GM23338 (cell line): Measurements from ENCODE around the gene ANP32E. TPM values are rescaled to one million over a fixed set of nuclear protein-coding genes. Genes with fewer than 3 reads are reported as not detected.
A peak's percentile ranks its signal among the peaks of the same experiment; 100 is the strongest.

Experiments used
- ATAC-seq: fragments of 200-7000 bp; cut with Tn5 transposase; 3 replicates; pipeline ENCODE4 v1.9.1; 2020
- DNase-seq: peaks from one replicate; pipeline ENCODE4 v3.0.0-alpha.2; 2015; ENCODE audit warnings: low spot score
- H2AFZ ChIP-seq: fragments of 200-600 bp; sonication (generic); 2 replicates; pipeline ENCODE4 v1.8.0; 2016; ENCODE audit warnings: antibody characterized with exemption, mild to moderate bottlenecking, moderate library complexity
- H3F3A ChIP-seq: fragments of 200-600 bp; sonication (generic); replicated peaks from 2 replicates; pipeline ENCODE4 v1.8.0; 2017; ENCODE audit warnings: antibody characterized with exemption, mixed run types, low read depth
- H3K27ac ChIP-seq: fragments of 200-600 bp; sonication (generic); 2 replicates; pipeline ENCODE4 v1.6.1; 2016; ENCODE audit warnings: low read depth
- H3K27me3 ChIP-seq: fragments of 200-600 bp; sonication (generic); 2 replicates; pipeline ENCODE4 v1.8.0; 2016; ENCODE audit warnings: mild to moderate bottlenecking, mixed run types, moderate library complexity; ENCODE audit not compliant: insufficient read depth
- H3K36me3 ChIP-seq: fragments of 200-600 bp; sonication (generic); 2 replicates; pipeline ENCODE4 v1.8.0; 2016; ENCODE audit warnings: mild to moderate bottlenecking; ENCODE audit not compliant: insufficient read depth
- H3K4me1 ChIP-seq: fragments of 200-600 bp; sonication (generic); 2 replicates; pipeline ENCODE4 v1.8.0; 2016; ENCODE audit warnings: mild to moderate bottlenecking, moderate library complexity; ENCODE audit not compliant: insufficient read depth
- H3K4me2 ChIP-seq: fragments of 200-600 bp; sonication (generic); 2 replicates; pipeline ENCODE4 v1.7.1; 2017; ENCODE audit warnings: mixed run types
- H3K4me3 ChIP-seq: fragments of 200-600 bp; sonication (generic); 2 replicates; pipeline ENCODE4 v1.6.1; 2016; ENCODE audit warnings: mixed run types
- H3K79me2 ChIP-seq: fragments of 200-600 bp; sonication (generic); replicated peaks from 2 replicates; pipeline ENCODE4 v1.8.0; 2017; ENCODE audit warnings: mild to moderate bottlenecking; ENCODE audit not compliant: insufficient read depth
- H3K9me2 ChIP-seq: fragments of 200-600 bp; sonication (generic); 2 replicates; pipeline ENCODE4 v1.8.0; 2017; ENCODE audit not compliant: insufficient read depth
- H4K20me1 ChIP-seq: fragments of 200-600 bp; sonication (generic); replicated peaks from 2 replicates; pipeline ENCODE4 v1.8.0; 2017; ENCODE audit warnings: mild to moderate bottlenecking; ENCODE audit not compliant: insufficient read depth
- H3K27ac Mint-ChIP-seq: 2 replicates; pipeline ENCODE4 v1.8.0; 2020; ENCODE audit warnings: inconsistent platforms, mild to moderate bottlenecking, moderate library complexity, mixed read lengths
- H3K27me3 Mint-ChIP-seq: 3 replicates; pipeline ENCODE4 v1.8.0; 2022; ENCODE audit warnings: low read depth, mild to moderate bottlenecking, moderate library complexity, mixed read lengths, inconsistent platforms; ENCODE audit not compliant: insufficient read depth, poor library complexity
- H3K36me3 Mint-ChIP-seq: 3 replicates; pipeline ENCODE4 v1.8.0; 2021; ENCODE audit warnings: low read depth, mild to moderate bottlenecking, inconsistent platforms, moderate library complexity, mixed read lengths
- H3K4me1 Mint-ChIP-seq: 3 replicates; pipeline ENCODE4 v1.8.0; 2020; ENCODE audit warnings: mild to moderate bottlenecking, inconsistent platforms, mixed read lengths
- H3K4me3 Mint-ChIP-seq: 3 replicates; pipeline ENCODE4 v1.8.0; 2021; ENCODE audit warnings: moderate library complexity, mild to moderate bottlenecking, inconsistent platforms, mixed read lengths
- H3K9me3 Mint-ChIP-seq: 3 replicates; pipeline ENCODE4 v1.8.0; 2020; ENCODE audit warnings: moderate library complexity, mild to moderate bottlenecking, inconsistent platforms, mixed read lengths
- CREB1 ChIP-seq: fragments of 250-450 bp; sonication (Bioruptor Pico); IDR thresholded peaks from 2 replicates; pipeline ENCODE4 v1.5.0; 2020; ENCODE audit warnings: low read depth, mild to moderate bottlenecking, moderate library complexity
- EZH2phosphoT487 ChIP-seq: fragments of 200-600 bp; sonication (generic); IDR thresholded peaks from one replicate; pipeline ENCODE4 v1.8.1; 2018; ENCODE audit warnings: antibody characterized with exemption; ENCODE audit not compliant: unreplicated experiment
- POLR2AphosphoS5 ChIP-seq: IDR thresholded peaks from 2 replicates; pipeline ENCODE4 v1.6.1; 2016; ENCODE audit warnings: antibody characterized with exemption, low read depth
- ZNF331 ChIP-seq: fragments of 250-450 bp; sonication (Bioruptor Pico); IDR thresholded peaks from 2 replicates; pipeline ENCODE4 v1.5.0; 2020; ENCODE audit warnings: low read depth, mild to moderate bottlenecking, moderate library complexity
- polyA plus RNA-seq: library from polyadenylated mRNA; unstranded; fragments of >200 nt; fragmentation: Nextera tagmentation; extraction: Ambion mirVana; gene quantifications from 2 replicates; pipeline ENCODE4 v1.2.1, GENCODE V29; 2016
- total RNA-seq: library from RNA; depleted of rRNA; stranded (reverse); fragments of >200 nt; shearing (Covaris generic); gene quantifications from 2 replicates; pipeline ENCODE4 v1.2.3, GENCODE V29; 2014
- TF ChIP-seq, protein P1 (sequence below): fragments of 250-450 bp; sonication (Bioruptor Pico); IDR thresholded peaks from 2 replicates; pipeline ENCODE4 v1.5.0; 2020; ENCODE audit warnings: mild to moderate bottlenecking, moderate library complexity
- TF ChIP-seq, protein P2 (sequence below), 2 experiments: fragments of 200-600 bp in 1 of 2; sonication (generic) in 1 of 2; conservative IDR thresholded peaks; 2 replicates each; pipeline versions ENCODE4 v1.5.1 to v1.6.1; 2016 to 2017; ENCODE audit warnings: antibody characterized with exemption in 2 of 2, low read depth in 2 of 2, mild to moderate bottlenecking in 2 of 2, moderate library complexity in 1 of 2

The ANP32E gene
- total and polyA plus RNA-seq, 2 experiments from 2014 or later = 88.6 to 257 TPM

DNA sequence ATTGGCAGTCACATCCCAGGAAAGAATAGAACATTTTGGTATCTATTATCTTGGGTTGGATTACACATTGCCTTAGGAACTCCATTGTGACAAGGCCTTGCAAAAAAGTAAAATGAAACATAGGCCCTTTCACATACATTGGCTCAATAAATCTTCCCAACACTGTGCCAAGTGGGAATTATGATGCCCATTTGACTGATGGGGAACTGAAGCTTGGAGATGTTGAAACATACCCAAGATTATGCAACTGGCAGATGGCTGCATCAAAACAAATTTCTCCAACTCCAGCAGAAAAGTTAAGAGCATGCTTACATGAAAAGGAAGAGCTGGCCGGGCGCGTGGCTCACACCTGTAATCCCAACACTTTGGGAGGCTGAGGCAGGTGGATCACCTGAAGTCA lies 59.3 kb downstream of the ANP32E start:
- no peaks in the 10 kb centered on the region for H3K36me3 ChIP-seq
- no peak overlapping the region for H3K4me3 Mint-ChIP-seq
- no peak for TF ChIP-seq POLR2AphosphoS5
- no peak for TF ChIP-seq EZH2phosphoT487
- TF ChIP-seq, protein P1, sequence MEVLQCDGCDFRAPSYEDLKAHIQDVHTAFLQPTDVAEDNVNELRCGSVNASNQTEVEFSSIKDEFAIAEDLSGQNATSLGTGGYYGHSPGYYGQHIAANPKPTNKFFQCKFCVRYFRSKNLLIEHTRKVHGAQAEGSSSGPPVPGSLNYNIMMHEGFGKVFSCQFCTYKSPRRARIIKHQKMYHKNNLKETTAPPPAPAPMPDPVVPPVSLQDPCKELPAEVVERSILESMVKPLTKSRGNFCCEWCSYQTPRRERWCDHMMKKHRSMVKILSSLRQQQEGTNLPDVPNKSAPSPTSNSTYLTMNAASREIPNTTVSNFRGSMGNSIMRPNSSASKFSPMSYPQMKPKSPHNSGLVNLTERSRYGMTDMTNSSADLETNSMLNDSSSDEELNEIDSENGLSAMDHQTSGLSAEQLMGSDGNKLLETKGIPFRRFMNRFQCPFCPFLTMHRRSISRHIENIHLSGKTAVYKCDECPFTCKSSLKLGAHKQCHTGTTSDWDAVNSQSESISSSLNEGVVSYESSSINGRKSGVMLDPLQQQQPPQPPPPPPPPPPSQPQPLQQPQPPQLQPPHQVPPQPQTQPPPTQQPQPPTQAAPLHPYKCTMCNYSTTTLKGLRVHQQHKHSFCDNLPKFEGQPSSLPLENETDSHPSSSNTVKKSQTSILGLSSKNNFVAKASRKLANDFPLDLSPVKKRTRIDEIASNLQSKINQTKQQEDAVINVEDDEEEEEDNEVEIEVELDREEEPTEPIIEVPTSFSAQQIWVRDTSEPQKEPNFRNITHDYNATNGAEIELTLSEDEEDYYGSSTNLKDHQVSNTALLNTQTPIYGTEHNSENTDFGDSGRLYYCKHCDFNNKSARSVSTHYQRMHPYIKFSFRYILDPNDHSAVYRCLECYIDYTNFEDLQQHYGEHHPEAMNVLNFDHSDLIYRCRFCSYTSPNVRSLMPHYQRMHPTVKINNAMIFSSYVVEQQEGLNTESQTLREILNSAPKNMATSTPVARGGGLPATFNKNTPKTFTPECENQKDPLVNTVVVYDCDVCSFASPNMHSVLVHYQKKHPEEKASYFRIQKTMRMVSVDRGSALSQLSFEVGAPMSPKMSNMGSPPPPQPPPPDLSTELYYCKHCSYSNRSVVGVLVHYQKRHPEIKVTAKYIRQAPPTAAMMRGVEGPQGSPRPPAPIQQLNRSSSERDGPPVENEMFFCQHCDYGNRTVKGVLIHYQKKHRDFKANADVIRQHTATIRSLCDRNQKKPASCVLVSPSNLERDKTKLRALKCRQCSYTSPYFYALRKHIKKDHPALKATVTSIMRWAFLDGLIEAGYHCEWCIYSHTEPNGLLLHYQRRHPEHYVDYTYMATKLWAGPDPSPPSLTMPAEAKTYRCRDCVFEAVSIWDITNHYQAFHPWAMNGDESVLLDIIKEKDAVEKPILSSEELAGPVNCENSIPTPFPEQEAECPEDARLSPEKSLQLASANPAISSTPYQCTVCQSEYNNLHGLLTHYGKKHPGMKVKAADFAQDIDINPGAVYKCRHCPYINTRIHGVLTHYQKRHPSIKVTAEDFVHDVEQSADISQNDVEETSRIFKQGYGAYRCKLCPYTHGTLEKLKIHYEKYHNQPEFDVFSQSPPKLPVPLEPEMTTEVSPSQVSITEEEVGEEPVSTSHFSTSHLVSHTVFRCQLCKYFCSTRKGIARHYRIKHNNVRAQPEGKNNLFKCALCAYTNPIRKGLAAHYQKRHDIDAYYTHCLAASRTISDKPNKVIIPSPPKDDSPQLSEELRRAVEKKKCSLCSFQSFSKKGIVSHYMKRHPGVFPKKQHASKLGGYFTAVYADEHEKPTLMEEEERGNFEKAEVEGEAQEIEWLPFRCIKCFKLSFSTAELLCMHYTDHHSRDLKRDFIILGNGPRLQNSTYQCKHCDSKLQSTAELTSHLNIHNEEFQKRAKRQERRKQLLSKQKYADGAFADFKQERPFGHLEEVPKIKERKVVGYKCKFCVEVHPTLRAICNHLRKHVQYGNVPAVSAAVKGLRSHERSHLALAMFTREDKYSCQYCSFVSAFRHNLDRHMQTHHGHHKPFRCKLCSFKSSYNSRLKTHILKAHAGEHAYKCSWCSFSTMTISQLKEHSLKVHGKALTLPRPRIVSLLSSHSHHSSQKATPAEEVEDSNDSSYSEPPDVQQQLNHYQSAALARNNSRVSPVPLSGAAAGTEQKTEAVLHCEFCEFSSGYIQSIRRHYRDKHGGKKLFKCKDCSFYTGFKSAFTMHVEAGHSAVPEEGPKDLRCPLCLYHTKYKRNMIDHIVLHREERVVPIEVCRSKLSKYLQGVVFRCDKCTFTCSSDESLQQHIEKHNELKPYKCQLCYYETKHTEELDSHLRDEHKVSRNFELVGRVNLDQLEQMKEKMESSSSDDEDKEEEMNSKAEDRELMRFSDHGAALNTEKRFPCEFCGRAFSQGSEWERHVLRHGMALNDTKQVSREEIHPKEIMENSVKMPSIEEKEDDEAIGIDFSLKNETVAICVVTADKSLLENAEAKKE (CRISPR knock-in tag) = no peak
- TF ChIP-seq ZNF331 (CRISPR knock-in tag) = no peak
- no peak for TF ChIP-seq CREB1 (CRISPR knock-in tag)
- H3K4me1 Mint-ChIP-seq = no peaks in the 10 kb centered on the region
- H3K4me2 ChIP-seq = no peak overlapping the region
- no peaks in the 10 kb centered on the region for H4K20me1 ChIP-seq
- no peaks in the 10 kb centered on the region for H3K9me3 Mint-ChIP-seq
- peaks cover 2% of the 10 kb centered on the region for H3K27me3 Mint-ChIP-seq
- no peaks in the 10 kb centered on the region for H3K9me2 ChIP-seq
- H2AFZ ChIP-seq = no peak overlapping the region
- H3K27ac ChIP-seq = no peak overlapping the region
- no peaks in the 10 kb centered on the region for H3K36me3 Mint-ChIP-seq
- H3K4me3 ChIP-seq = no peak overlapping the region
- no peak overlapping the region for H3K27ac Mint-ChIP-seq
- no peaks in the 10 kb centered on the region for H3K4me1 ChIP-seq
- no peaks in the 10 kb centered on the region for H3K27me3 ChIP-seq
- DNase-seq (no peak), ATAC-seq (no peak)
- H3K79me2 ChIP-seq = no peaks in the 10 kb centered on the region
- H3F3A ChIP-seq = no peaks in the 10 kb centered on the region

- H3K4me3 ChIP-seq = no peak overlapping the region
- no peaks in the 10 kb centered on the region for H3K27me3 ChIP-seq
- no peaks in the 10 kb centered on the region for H3K4me1 ChIP-seq
- ATAC-seq (no peak; the same call in 2 of the 3 replicates), DNase-seq (peak; percentile 36)
- Mint-ChIP-seq H3K4me3 (no peak overlapping the region), H3K4me1 (no peaks in the 10 kb centered on the region), H3K36me3 (no peaks in the 10 kb centered on the region), H3K27ac (no peak overlapping the region), H3K27me3 (no peaks in the 10 kb centered on the region), H3K9me3 (no peaks in the 10 kb centered on the region)
- no peaks in the 10 kb centered on the region for H3K9me2 ChIP-seq
- no peak overlapping the region for H3K4me2 ChIP-seq
- H4K20me1 ChIP-seq = no peaks in the 10 kb centered on the region
- H3F3A ChIP-seq = no peaks in the 10 kb centered on the region
- H3K27ac ChIP-seq = no peak overlapping the region
- no peaks in the 10 kb centered on the region for H3K36me3 ChIP-seq
- H2AFZ ChIP-seq = 0 out of 2 replicates have a peak overlapping the region, but pooled peaks have one; percentile 66
- H3K79me2 ChIP-seq = no peaks in the 10 kb centered on the region
- TF ChIP-seq, protein P2, sequence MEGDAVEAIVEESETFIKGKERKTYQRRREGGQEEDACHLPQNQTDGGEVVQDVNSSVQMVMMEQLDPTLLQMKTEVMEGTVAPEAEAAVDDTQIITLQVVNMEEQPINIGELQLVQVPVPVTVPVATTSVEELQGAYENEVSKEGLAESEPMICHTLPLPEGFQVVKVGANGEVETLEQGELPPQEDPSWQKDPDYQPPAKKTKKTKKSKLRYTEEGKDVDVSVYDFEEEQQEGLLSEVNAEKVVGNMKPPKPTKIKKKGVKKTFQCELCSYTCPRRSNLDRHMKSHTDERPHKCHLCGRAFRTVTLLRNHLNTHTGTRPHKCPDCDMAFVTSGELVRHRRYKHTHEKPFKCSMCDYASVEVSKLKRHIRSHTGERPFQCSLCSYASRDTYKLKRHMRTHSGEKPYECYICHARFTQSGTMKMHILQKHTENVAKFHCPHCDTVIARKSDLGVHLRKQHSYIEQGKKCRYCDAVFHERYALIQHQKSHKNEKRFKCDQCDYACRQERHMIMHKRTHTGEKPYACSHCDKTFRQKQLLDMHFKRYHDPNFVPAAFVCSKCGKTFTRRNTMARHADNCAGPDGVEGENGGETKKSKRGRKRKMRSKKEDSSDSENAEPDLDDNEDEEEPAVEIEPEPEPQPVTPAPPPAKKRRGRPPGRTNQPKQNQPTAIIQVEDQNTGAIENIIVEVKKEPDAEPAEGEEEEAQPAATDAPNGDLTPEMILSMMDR (conservative IDR thresholded peaks at IDR 0.05; ENCODE audit: low read depth in 2 of 2) = no peak
- no peak for TF ChIP-seq EZH2phosphoT487
These were observed 62.7 kb downstream of the ANP32E start for GRCh38 chr1:150173141-150173585.
